Measurements from ENCODE around the gene UBE3C.

GRCh38 chr7:157270060-157270444 is 131.3 kb downstream of the UBE3C start:
- no peak for TF ChIP-seq CTCF (IDR thresholded peaks at IDR 0.05; ENCODE audit: low read depth, low read length, poor library complexity, severe bottlenecking)
- TF ChIP-seq EZH2phosphoT487 (IDR thresholded peaks at IDR 0.05; ENCODE audit: borderline replicate concordance, low read length), result no peak

All from DOHH2 (cell line).